Epidermal melanocyte (primary cell): ENCODE measurements around the gene PARD6G.
A peak's percentile ranks its signal among the peaks of the same experiment; 100 is the strongest.

ENCODE experiments used
- DNase-seq: peaks from one replicate; pipeline ENCODE4 v3.0.0; 2011; ENCODE audit warnings: low spot score; ENCODE audit not compliant: insufficient read length

Gene PARD6G

DNA sequence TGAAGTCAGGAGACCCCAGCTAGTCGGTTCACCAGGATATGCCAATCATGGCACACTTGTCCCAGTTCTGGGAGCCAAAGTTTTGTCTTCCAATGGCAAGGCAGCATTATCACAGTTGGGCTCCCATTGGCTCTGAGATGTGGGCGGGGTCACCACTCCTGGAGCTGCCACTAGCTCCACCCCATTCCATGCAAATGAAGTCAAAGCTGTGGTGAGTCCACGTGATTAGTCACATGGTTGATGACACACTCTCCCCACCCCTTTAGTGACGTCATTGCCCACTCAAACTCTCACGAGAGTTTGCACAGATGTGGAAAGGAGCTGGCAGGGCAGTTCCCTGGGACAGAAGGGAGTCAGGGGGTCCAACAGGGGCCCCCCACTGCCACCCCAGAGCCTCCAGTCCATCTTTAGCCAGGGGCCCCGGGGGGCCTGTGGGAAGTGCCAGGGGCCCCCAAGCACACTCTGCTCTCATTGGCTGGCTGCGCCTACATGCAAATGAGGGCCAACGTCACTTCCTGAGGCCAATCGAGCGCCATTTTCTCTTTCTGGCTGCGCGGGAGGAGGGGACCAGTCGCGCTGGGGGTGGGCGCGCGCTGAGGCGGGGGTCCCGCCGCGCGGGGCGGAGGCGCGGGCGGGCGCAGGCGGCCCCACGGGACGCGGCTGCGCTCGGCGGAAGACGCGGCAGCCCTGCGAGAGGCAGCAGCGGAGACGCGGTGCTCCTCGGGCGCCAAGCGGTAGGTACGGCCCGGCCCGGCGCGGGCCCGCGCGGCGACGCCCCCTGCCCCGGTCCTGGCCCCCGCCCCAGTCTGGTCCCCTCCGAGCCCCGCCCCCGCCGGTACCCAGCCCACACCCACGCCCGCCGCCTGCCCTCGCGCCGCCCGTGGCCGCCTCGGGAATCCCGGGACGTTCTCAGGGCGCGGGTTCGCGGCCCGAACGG is 138.3 kb downstream of the PARD6G start, which contains the start of gene ADNP2:
TSS of gene ADNP2 (plus strand) at position 524 of the 937 bp plus-strand sequence. CDS start 8,281 bp downstream, outside the sequence.
- peak; percentile 65 for DNase-seq

DNA sequence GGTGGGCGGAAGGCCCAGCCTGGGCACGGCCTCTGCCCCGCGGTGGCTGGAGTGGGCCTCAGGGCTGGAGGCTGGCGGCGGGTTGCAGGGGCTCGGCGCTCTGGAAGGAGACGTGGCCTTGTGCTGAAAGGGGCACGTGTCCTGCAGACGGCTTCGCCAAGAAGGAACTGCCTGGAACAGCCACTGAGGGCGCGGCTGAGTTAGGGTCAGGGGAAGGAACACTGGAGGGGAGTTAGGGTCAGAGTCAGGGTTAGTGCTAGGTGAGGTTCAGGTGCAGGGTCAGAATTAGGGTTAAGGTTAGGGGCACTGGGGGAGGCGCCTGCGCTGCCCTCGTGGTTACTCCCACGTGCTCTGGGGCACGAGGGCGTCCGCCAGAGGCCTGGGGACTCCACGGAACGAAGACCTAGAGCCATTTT is 139.2 kb downstream of the PARD6G start:
- no peak for DNase-seq

DNA sequence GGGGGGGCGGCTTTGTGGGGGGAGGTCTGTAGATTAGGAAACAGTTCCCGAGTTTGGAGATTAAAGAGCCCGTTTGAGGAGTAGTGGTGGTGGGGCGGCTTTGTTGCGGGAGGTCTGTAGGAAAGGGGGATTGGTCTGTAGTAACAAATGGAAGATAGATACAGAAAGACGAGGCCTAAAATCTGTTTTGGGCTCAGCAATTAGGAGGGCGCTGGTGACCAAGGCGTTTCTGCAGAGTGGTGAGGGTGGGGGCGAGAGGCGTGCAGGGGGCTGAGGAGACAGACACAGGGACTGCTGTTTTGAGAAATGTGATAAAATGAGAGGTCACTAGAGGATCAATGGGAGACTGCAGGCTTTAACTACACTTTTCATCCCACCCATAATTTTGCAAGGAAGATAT is 139.9 kb downstream of the PARD6G start:
- DNase-seq, result no peak
